ENCODE data around the gene PXT1. TPM values are rescaled to one million over a fixed set of nuclear protein-coding genes. Genes with fewer than 3 reads are reported as not detected.

The PXT1 gene
- total and polyA plus RNA-seq, 9 of the 15 experiments (the other 6 are each of a cell fraction or from before 2014, with no cell fraction given): 0.09 to 0.11 (median 0.10) TPM; not detected in 5

DNA sequence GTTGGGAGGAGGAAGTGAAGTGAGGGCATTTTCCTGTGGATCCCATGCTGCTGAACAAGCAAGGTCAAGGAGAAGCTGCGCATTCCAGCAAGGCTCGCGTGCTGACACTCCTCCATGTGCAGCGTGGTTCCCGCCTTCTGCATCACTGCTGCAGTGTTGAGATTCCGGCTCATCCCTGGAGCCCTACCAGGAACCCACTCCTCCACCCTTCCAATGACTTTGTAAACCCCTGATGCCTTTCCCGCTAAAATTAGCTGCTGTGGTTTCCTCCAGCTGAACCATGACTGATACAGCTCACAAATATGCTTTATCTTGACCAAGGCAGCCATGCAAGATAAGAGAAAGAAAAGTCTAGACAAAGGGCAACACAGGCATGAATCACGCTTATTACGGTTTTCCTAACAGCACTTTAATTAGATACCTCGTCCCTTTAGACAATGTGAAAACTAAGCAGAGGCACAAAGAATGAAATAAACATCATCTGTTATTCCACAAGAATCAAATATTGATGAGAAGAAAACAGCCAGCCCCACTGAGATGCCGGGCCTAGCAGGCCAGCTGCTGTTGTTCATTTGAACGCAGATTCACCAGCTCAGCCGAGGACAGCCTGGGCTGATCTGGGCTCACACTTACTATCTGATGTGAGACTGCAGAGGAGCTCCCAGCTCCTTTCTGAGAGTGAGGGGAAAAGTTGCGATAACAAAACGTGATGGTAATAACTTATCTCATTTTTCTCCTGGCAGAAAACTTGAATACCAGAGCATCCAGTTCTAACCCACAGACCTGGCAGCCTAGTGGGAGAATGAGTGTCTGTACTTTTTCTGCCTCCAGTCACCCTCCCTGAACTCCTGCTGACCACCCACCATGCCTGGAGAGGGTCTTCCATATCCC lies 91.7 kb downstream of the PXT1 start (continued):
- no peak for TF ChIP-seq SETDB1 (IDR thresholded peaks at IDR 0.05; ENCODE audit: low read length)
- TF ChIP-seq ZNF282 (CRISPR knock-in tag; IDR thresholded peaks at IDR 0.05): no peak
- no peak for TF ChIP-seq PCBP2 (IDR thresholded peaks at IDR 0.05; ENCODE audit: low read depth, low read length, poor library complexity, severe bottlenecking)
- TF ChIP-seq SMAD4 (CRISPR knock-in tag; conservative IDR thresholded peaks at IDR 0.05): peak; percentile 100
- TF ChIP-seq NFATC3 (IDR thresholded peaks at IDR 0.05): no peak
- no peak; the same call in 1 of the 2 replicates for TF ChIP-seq ZNF41 (CRISPR knock-in tag; conservative IDR thresholded peaks at IDR 0.05)
- TF ChIP-seq ELF2 (CRISPR knock-in tag; IDR thresholded peaks at IDR 0.05): no peak
- peak; percentile 94 for TF ChIP-seq DACH1 (IDR thresholded peaks at IDR 0.05; ENCODE audit: partially characterized antibody)
- TF ChIP-seq PHB (CRISPR knock-in tag; IDR thresholded peaks at IDR 0.05): no peak
- peak; percentile 59; the same call in 1 of the 2 replicates for TF ChIP-seq PHF21A (IDR thresholded peaks at IDR 0.05; ENCODE audit: borderline replicate concordance, low read depth)
- TF ChIP-seq, protein P1, sequence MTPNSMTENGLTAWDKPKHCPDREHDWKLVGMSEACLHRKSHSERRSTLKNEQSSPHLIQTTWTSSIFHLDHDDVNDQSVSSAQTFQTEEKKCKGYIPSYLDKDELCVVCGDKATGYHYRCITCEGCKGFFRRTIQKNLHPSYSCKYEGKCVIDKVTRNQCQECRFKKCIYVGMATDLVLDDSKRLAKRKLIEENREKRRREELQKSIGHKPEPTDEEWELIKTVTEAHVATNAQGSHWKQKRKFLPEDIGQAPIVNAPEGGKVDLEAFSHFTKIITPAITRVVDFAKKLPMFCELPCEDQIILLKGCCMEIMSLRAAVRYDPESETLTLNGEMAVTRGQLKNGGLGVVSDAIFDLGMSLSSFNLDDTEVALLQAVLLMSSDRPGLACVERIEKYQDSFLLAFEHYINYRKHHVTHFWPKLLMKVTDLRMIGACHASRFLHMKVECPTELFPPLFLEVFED (CRISPR knock-in tag; conservative IDR thresholded peaks at IDR 0.05): peak; percentile 90
- TF ChIP-seq LCOR (CRISPR knock-in tag; IDR thresholded peaks at IDR 0.05): peak; percentile 67; the same call in 1 of the 2 replicates
- TF ChIP-seq PHTF2 (CRISPR knock-in tag; IDR thresholded peaks at IDR 0.05): no peak
- TF ChIP-seq TBP (optimal IDR thresholded peaks at IDR 0.05; ENCODE audit: low read depth, low read length): peak; percentile 37
- no peak for TF ChIP-seq EZH2 (IDR thresholded peaks at IDR 0.05; ENCODE audit: borderline replicate concordance, low read depth, low read length)
- TF ChIP-seq DIDO1 (tag; IDR thresholded peaks at IDR 0.05; ENCODE audit: low read depth): peak; percentile 15; the same call in 1 of the 2 replicates
- no peak for TF ChIP-seq NONO (IDR thresholded peaks at IDR 0.05; ENCODE audit: low read depth in 2 of 2, low read length in 1 of 2)
- no peak for TF ChIP-seq ZNF174 (CRISPR knock-in tag; IDR thresholded peaks at IDR 0.05)
- peak; percentile 78 to 82 for TF ChIP-seq NRF1 (conservative IDR thresholded peaks at IDR 0.05 in 1 of 2, IDR thresholded peaks at IDR 0.05 in 1 of 2)
- TF ChIP-seq ATF7 (IDR thresholded peaks at IDR 0.05): peak; percentile 86; the same call in 1 of the 2 replicates
- TF ChIP-seq HCFC1 (IDR thresholded peaks at IDR 0.05; ENCODE audit: low read depth, low read length): no peak
- no peak for TF ChIP-seq POLR2AphosphoS2 (IDR thresholded peaks at IDR 0.05; ENCODE audit: low read length)
- TF ChIP-seq TRIM28 (IDR thresholded peaks at IDR 0.05): peak; percentile 51; the same call in 1 of the 2 replicates
- no peak for TF ChIP-seq NEUROD1 (IDR thresholded peaks at IDR 0.05; ENCODE audit: borderline replicate concordance, low read depth, low read length, partially characterized antibody)
